SU-DHL-6 (cell line): ENCODE data around the gene VWC2L.

Experiments
- CTCF ChIP-seq: fragments of 200-600 bp; sonication (generic); IDR thresholded peaks from one replicate; pipeline ENCODE4 v1.5.1; 2017; ENCODE audit warnings: antibody characterized with exemption, mild to moderate bottlenecking, low read length, moderate library complexity; ENCODE audit not compliant: insufficient read depth, poor library complexity, severe bottlenecking
- EZH2phosphoT487 ChIP-seq: fragments of 200-600 bp; sonication (generic), shearing (Covaris generic); conservative IDR thresholded peaks from 2 replicates; pipeline ENCODE4 v1.6.1; 2018; ENCODE audit warnings: mild to moderate bottlenecking, antibody characterized with exemption, low read length, moderate library complexity, mixed read lengths

DNA sequence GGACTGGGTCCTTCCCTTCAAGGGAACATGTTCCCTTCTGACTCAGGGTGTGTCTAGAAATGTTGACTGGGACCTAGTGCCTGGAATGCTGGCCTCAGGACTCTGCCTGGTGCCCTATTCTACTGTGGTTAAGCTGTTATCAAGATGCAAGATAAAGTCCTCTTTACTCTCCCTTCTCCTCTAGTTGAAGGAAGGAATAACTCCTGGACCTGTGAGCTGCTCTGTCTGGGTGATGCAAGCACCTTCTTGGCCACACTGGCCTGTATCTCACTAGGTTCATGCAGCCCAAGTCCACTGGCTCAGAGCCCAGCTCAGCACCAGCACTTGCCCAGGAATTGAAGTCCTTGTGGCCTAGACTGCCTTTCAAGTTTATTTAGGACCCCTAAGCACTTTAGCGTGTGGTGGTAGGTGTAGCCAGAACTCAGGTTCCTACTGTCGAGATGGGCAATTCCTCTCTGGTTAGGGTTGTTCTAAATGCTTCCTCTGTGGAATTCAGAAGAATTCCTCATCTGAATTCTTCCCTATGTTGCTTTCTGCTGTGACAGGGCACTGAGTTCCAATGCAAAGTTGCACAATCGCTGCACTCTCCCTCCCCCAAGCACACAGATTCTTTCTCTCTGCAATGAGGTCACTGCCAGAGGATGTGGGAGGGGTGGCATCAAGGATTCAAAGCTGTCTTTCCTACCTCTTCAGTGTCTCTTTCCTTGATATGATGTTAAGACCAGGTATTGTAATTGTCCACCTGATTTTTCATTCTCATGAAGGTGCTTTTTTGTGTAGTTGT is 54.7 kb downstream of the VWC2L start:
- TF ChIP-seq CTCF (no peak), EZH2phosphoT487 (no peak)
